PC-3 (cell line): ENCODE results near the gene CD200R1. TPM values are rescaled to one million over a fixed set of nuclear protein-coding genes. Genes with fewer than 3 reads are reported as not detected.

ENCODE experiments used
- ATAC-seq: fragments of 200-7000 bp; cut with Tn5 transposase; 2 replicates; pipeline ENCODE4 v1.9.1; 2020; ENCODE audit warnings: mild to moderate bottlenecking, moderate library complexity
- Bru-seq: library from RNA; stranded (reverse); fragments of 400-500 nt; gene quantifications from one replicate; lab custom pipeline; 2021; lab: Mats Ljungman, UMichigan
- BruChase-seq, 2 experiments: library from RNA; stranded (reverse); fragments of 400-500 nt; gene quantifications; one replicate each; lab custom pipeline; 2021; lab: Mats Ljungman, UMichigan
- BruUV-seq: library from RNA; stranded (reverse); fragments of 400-500 nt; replicated peaks from 2 replicates; lab custom pipeline; 2021; lab: Mats Ljungman, UMichigan
- CTCF ChIA-PET: fragments of 300-600 bp; sonication (Branson Sonifier 250); formaldehyde crosslinking; loops from one replicate; lab custom pipeline; 2022; ENCODE audit warnings: antibody characterized with exemption; lab: Charles Lee
- POLR2A ChIA-PET: fragments of 300-600 bp; sonication (Branson Sonifier 250); formaldehyde crosslinking; loops from one replicate; lab custom pipeline; 2022; ENCODE audit warnings: antibody characterized with exemption; ENCODE audit not compliant: unreplicated experiment; lab: Charles Lee
- DNase-seq: peaks from one replicate; pipeline ENCODE4 v3.0.0-alpha.2; 2015
- H2AFZ ChIP-seq: fragments of 300-600 bp; sonication (generic); 2 replicates; pipeline ENCODE4 v1.6.0; 2016; ENCODE audit warnings: antibody characterized with exemption, low read length
- H3F3A ChIP-seq: fragments of 300-600 bp; sonication (generic); one replicate; pipeline ENCODE4 v1.6.0; 2017; ENCODE audit warnings: antibody characterized with exemption, low read length, control low read depth, mild to moderate bottlenecking; ENCODE audit not compliant: unreplicated experiment
- H3K27ac ChIP-seq: fragments of 300-600 bp; sonication (generic); 2 replicates; pipeline ENCODE4 v1.5.1; 2016; ENCODE audit warnings: mild to moderate bottlenecking, low read length
- H3K27me3 ChIP-seq: fragments of 300-600 bp; sonication (generic); 2 replicates; pipeline ENCODE4 v1.6.1; 2016; ENCODE audit warnings: low read length, mixed read lengths
- H3K36me3 ChIP-seq: fragments of 300-600 bp; sonication (generic); 2 replicates; pipeline ENCODE4 v1.6.1; 2016; ENCODE audit warnings: low read depth, mixed run types, low read length, mixed read lengths
- H3K4me1 ChIP-seq: fragments of 300-600 bp; sonication (generic); 2 replicates; pipeline ENCODE4 v1.5.1; 2016; ENCODE audit warnings: low read length; ENCODE audit not compliant: insufficient read depth
- H3K4me2 ChIP-seq: fragments of 300-600 bp; sonication (generic); 2 replicates; pipeline ENCODE4 v1.6.0; 2016; ENCODE audit warnings: low read length
- H3K4me3 ChIP-seq: fragments of 300-600 bp; sonication (generic); 2 replicates; pipeline ENCODE4 v1.5.1; 2016; ENCODE audit warnings: mild to moderate bottlenecking, low read length, mixed read lengths
- H3K79me2 ChIP-seq: fragments of 300-600 bp; sonication (generic); 2 replicates; pipeline ENCODE4 v1.6.1; 2017; ENCODE audit warnings: low read length, mixed read lengths
- H3K9ac ChIP-seq: fragments of 300-600 bp; sonication (generic); 2 replicates; pipeline ENCODE4 v1.6.0; 2016; ENCODE audit warnings: mild to moderate bottlenecking, low read length
- H3K9me2 ChIP-seq: fragments of 300-600 bp; sonication (generic); replicated peaks from 2 replicates; pipeline ENCODE4 v1.6.1; 2016; ENCODE audit warnings: mixed run types, low read length, mixed read lengths
- H3K9me3 ChIP-seq: fragments of 300-600 bp; sonication (generic); 2 replicates; pipeline ENCODE4 v1.6.1; 2016; ENCODE audit warnings: low read length, mixed read lengths
- H4K20me1 ChIP-seq: fragments of 300-600 bp; sonication (generic); 2 replicates; pipeline ENCODE4 v1.6.1; 2016; ENCODE audit warnings: low read length, mixed read lengths
- EZH2 ChIP-seq: fragments of 300-600 bp; sonication (generic); IDR thresholded peaks from one replicate; pipeline ENCODE4 v1.6.1; 2017; ENCODE audit warnings: antibody characterized with exemption, mild to moderate bottlenecking, low read length; ENCODE audit not compliant: unreplicated experiment
- EZH2phosphoT487 ChIP-seq: fragments of 300-600 bp; sonication (generic); IDR thresholded peaks from 2 replicates; pipeline ENCODE4 v1.6.1; 2018; ENCODE audit warnings: mild to moderate bottlenecking, antibody characterized with exemption, low read length, borderline replicate concordance
- intact Hi-C: fragments of 100-400 bp; cut with micrococcal nuclease; formaldehyde crosslinking; loops from 2 replicates; pipeline ENCODE4 v1.9.0; 2023
- long read RNA-seq: library from polyadenylated mRNA; unstranded; transcript quantifications from one replicate; pipeline ENCODE4 v2.0.0, GENCODE V29; 2021; ENCODE audit not compliant: unreplicated experiment
- total RNA-seq: library from RNA; depleted of rRNA; stranded (reverse); fragments of >200 nt; gene quantifications from 2 replicates; pipeline ENCODE4 v1.2.3, GENCODE V29; 2014; rRNA removed
- TF ChIP-seq, protein P1 (sequence below): fragments of 300-600 bp; sonication (generic); conservative IDR thresholded peaks from 2 replicates; pipeline ENCODE4 v1.5.1; 2017; ENCODE audit warnings: antibody characterized with exemption, low read depth, mild to moderate bottlenecking, low read length

The CD200R1 gene, protein sequence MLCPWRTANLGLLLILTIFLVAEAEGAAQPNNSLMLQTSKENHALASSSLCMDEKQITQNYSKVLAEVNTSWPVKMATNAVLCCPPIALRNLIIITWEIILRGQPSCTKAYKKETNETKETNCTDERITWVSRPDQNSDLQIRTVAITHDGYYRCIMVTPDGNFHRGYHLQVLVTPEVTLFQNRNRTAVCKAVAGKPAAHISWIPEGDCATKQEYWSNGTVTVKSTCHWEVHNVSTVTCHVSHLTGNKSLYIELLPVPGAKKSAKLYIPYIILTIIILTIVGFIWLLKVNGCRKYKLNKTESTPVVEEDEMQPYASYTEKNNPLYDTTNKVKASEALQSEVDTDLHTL
- total RNA-seq (not detected in 2 replicates), Bru-seq, nascent RNA (percentile 30 among the genes with signal in this experiment), BruChase-seq, experiment 1, labeled RNA remaining after a 6-hour chase (percentile 50 among the genes with signal in this experiment), BruChase-seq, experiment 2, labeled RNA remaining after a 2-hour chase (percentile 51 among the genes with signal in this experiment)
- long read RNA-seq, partial matches to known transcripts, result 0 of 1 reads
- long read RNA-seq, other reads (novel, unspliced or antisense), result 1 of 1 reads

DNA sequence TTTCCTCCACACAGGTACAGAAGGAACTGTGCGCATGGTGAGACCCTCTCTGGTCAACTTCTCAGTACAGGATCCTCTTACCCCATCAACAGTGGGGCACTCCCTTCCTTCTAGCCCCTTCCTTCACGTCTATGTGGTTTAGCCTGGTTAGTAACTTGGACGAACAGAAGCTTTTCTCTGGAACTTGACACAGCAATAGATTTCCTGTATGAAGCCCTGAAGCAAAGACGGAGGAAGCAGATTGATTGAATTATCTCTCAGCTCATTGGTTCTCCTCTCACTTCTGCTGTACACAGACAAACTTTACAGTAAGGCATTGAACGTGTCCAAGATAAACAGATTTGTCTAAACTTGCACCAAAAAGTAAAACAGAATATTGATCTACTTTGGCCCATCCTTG, at the start of gene CD200R1:
Gene CD200R1, minus strand, starts transcription at position 210 of the 400 bp plus-strand sequence. CDS start 246 bp downstream, outside the sequence.
- Histone ChIP-seq H4K20me1 (no peaks in the 10 kb centered on the region), H3K9ac (no peak within 1 kb of the TSS), H3K9me2 (no peaks in the 10 kb centered on the region), H2AFZ (no peak within 1 kb of the TSS; the same call in 1 of the 2 replicates), H3F3A (no peaks in the 10 kb centered on the region), H3K4me1 (no peaks in the 10 kb centered on the region), H3K9me3 (no peaks in the 10 kb centered on the region), H3K4me2 (no peak within 1 kb of the TSS), H3K36me3 (no peaks in the 10 kb centered on the region), H3K27me3 (0 out of 2 replicates have a peak, but pooled peaks cover 4% of the 10 kb centered on the region), H3K27ac (no peak within 1 kb of the TSS), H3K79me2 (no peaks in the 10 kb centered on the region), H3K4me3 (no peak within 1 kb of the TSS)
- no TSS peak for BruUV-seq
- ChIA-PET POLR2A (no interaction called here), CTCF (no interaction called here)
- intact Hi-C loops, result no loop called here
- DNase-seq (no peak), ATAC-seq (no peak)
- no peak for TF ChIP-seq EZH2
- TF ChIP-seq, protein P1, sequence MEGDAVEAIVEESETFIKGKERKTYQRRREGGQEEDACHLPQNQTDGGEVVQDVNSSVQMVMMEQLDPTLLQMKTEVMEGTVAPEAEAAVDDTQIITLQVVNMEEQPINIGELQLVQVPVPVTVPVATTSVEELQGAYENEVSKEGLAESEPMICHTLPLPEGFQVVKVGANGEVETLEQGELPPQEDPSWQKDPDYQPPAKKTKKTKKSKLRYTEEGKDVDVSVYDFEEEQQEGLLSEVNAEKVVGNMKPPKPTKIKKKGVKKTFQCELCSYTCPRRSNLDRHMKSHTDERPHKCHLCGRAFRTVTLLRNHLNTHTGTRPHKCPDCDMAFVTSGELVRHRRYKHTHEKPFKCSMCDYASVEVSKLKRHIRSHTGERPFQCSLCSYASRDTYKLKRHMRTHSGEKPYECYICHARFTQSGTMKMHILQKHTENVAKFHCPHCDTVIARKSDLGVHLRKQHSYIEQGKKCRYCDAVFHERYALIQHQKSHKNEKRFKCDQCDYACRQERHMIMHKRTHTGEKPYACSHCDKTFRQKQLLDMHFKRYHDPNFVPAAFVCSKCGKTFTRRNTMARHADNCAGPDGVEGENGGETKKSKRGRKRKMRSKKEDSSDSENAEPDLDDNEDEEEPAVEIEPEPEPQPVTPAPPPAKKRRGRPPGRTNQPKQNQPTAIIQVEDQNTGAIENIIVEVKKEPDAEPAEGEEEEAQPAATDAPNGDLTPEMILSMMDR, result no peak
- no peak for TF ChIP-seq EZH2phosphoT487

DNA sequence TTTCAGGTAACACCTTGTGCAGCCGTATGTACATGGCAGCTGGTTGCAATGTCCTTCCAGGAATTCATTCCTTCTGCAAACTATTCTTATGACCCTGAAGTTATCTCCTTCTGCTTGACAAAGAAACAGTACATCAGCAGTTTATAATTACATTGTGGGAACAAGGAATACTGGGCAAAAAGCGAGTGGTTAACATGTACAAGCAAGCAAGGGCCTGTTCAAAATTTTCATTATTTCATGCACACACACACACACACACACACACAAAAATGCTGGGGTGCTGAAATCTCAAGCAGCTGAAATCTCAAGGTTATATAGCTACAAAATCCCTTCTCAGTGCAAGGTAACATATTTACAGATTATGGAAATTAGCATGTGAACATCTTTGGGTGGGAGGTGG, 46.6 kb upstream of the CD200R1 start:
- H3K9me2 ChIP-seq, result no peaks in the 10 kb centered on the region
- H2AFZ ChIP-seq, result no peak overlapping the region
- no peak overlapping the region for H3K4me3 ChIP-seq
- no peak overlapping the region for H3K4me2 ChIP-seq
- H3F3A ChIP-seq, result no peaks in the 10 kb centered on the region
- H3K9me3 ChIP-seq, result no peaks in the 10 kb centered on the region
- H3K27me3 ChIP-seq, result no peaks in the 10 kb centered on the region
- ChIA-PET CTCF (no interaction called here), POLR2A (no interaction called here)
- ATAC-seq, result no peak
- intact Hi-C loops, result no loop called here
- H3K79me2 ChIP-seq, result peaks cover 36% of the 10 kb centered on the region
- peaks cover 6% of the 10 kb centered on the region; the same call in 1 of the 2 replicates for H4K20me1 ChIP-seq
- H3K9ac ChIP-seq, result no peak overlapping the region
- no TSS peak for BruUV-seq
- peaks cover 8% of the 10 kb centered on the region; the same call in 1 of the 2 replicates for H3K36me3 ChIP-seq
- no peak for DNase-seq
- TF ChIP-seq EZH2 (no peak), EZH2phosphoT487 (no peak)
- TF ChIP-seq, protein P1, result no peak
- peaks cover 14% of the 10 kb centered on the region for H3K4me1 ChIP-seq
- no peak overlapping the region for H3K27ac ChIP-seq
